Stomach smooth muscle (tissue), 2 donors: ENCODE data around the gene KIF22.

Experiments
- H3K27ac ChIP-seq: one replicate; pipeline ENCODE4 v1.7.0; 2013; ENCODE audit warnings: mild to moderate bottlenecking, low read length, inconsistent platforms
- H3K27me3 ChIP-seq, 2 donors: one replicate each; pipeline ENCODE4 v1.7.0; 2013; ENCODE audit warnings: low read length in 2 of 2; ENCODE audit not compliant: insufficient read depth in 2 of 2, control insufficient read depth in 1 of 2
- H3K36me3 ChIP-seq, 2 donors: one replicate each; pipeline ENCODE4 v1.7.0; 2013; ENCODE audit warnings: low read length in 2 of 2; ENCODE audit not compliant: control insufficient read depth in 2 of 2, insufficient read depth in 2 of 2
- H3K4me1 ChIP-seq: one replicate; pipeline ENCODE4 v1.7.0; 2013; ENCODE audit warnings: low read length; ENCODE audit not compliant: control insufficient read depth, insufficient read depth
- H3K4me3 ChIP-seq, 2 donors: one replicate each; pipeline ENCODE4 v1.7.0; 2013; ENCODE audit warnings: low read length in 2 of 2
- H3K9ac ChIP-seq, 2 donors: one replicate each; pipeline ENCODE4 v1.7.0; 2013; ENCODE audit warnings: low read length in 2 of 2, mild to moderate bottlenecking in 1 of 2
- H3K9me3 ChIP-seq, 2 donors: one replicate each; pipeline ENCODE4 v1.7.0; 2013; ENCODE audit warnings: low read length in 2 of 2; ENCODE audit not compliant: control insufficient read depth in 2 of 2
- donor health status: healthy.
- donor health status: Pancreatic carcinoma.

Gene KIF22

GRCh38 chr16:29804455-29805231, 14.1 kb downstream of the KIF22 start:
- Histone ChIP-seq H3K27ac (peak overlapping the region; percentile 97), H3K27me3 (no peaks in the 10 kb centered on the region), H3K9me3 (no peaks in the 10 kb centered on the region), H3K4me1 (peaks cover 41% of the 10 kb centered on the region), H3K9ac (peak overlapping the region; percentile 96 to 97), H3K36me3 (peaks cover 3% of the 10 kb centered on the region in 2 donors), H3K4me3 (peak overlapping the region; percentile 85 to 88)

- Histone ChIP-seq H3K4me1 (peaks cover 49% of the 10 kb centered on the region), H3K9ac (peak overlapping the region; percentile 96 to 97), H3K27ac (peak overlapping the region; percentile 97), H3K36me3 (peaks cover 0 to 2% of the 10 kb centered on the region in 2 donors), H3K4me3 (peak overlapping the region; percentile 85 to 88), H3K27me3 (no peaks in the 10 kb centered on the region), H3K9me3 (no peaks in the 10 kb centered on the region)
Measured at GRCh38 chr16:29805232-29806098, 14.9 kb downstream of the KIF22 start.

- Histone ChIP-seq H3K4me3 (peak within 1 kb of the TSS; percentile 54 to 88), H3K9me3 (no peaks in the 10 kb centered on the region), H3K36me3 (no peaks in the 10 kb centered on the region), H3K4me1 (peaks cover 56% of the 10 kb centered on the region), H3K9ac (peak within 1 kb of the TSS; percentile 67 to 73), H3K27ac (peak within 1 kb of the TSS; percentile 97), H3K27me3 (no peaks in the 10 kb centered on the region)
Measured at GRCh38 chr16:29806099-29806579, 15.6 kb downstream of the KIF22 start, which contains the start of gene MAZ. MAZ (plus strand) TSS chr16:29806529; CDS start chr16:29806702, 173 bp downstream.

GRCh38 chr16:29806641-29807425, 16.3 kb downstream of the KIF22 start:
- peak overlapping the region; percentile 54 to 74 for H3K4me3 ChIP-seq
- H3K27ac ChIP-seq = peak overlapping the region; percentile 92
- peak overlapping the region; percentile 67 to 68 for H3K9ac ChIP-seq
- H3K36me3 ChIP-seq = no peaks in the 10 kb centered on the region
- no peaks in the 10 kb centered on the region for H3K9me3 ChIP-seq
- peaks cover 63% of the 10 kb centered on the region for H3K4me1 ChIP-seq
- no peaks in the 10 kb centered on the region for H3K27me3 ChIP-seq

- H3K9ac ChIP-seq = peak overlapping the region; percentile 67 to 68
- H3K27ac ChIP-seq = peak overlapping the region; percentile 92
- H3K4me1 ChIP-seq = peaks cover 68% of the 10 kb centered on the region
Measured at GRCh38 chr16:29807426-29808218, 17.1 kb downstream of the KIF22 start.

GRCh38 chr16:29808219-29808900, 17.8 kb downstream of the KIF22 start:
- H3K9me3 ChIP-seq = no peaks in the 10 kb centered on the region
- no peaks in the 10 kb centered on the region for H3K36me3 ChIP-seq
- peak overlapping the region; percentile 54 to 74 for H3K4me3 ChIP-seq
- H3K4me1 ChIP-seq = peaks cover 75% of the 10 kb centered on the region
- peak overlapping the region; percentile 29 to 67 for H3K9ac ChIP-seq
- no peaks in the 10 kb centered on the region for H3K27me3 ChIP-seq
- peak overlapping the region; percentile 92 for H3K27ac ChIP-seq

More at GRCh38 chr16:29807426-29808218, 17.1 kb downstream of the KIF22 start:
- H3K4me3 ChIP-seq = peak overlapping the region; percentile 54 to 74
- no peaks in the 10 kb centered on the region for H3K27me3 ChIP-seq
- no peaks in the 10 kb centered on the region for H3K9me3 ChIP-seq
- H3K36me3 ChIP-seq = no peaks in the 10 kb centered on the region

GRCh38 chr16:29809031-29809747, 18.6 kb downstream of the KIF22 start:
- peak overlapping the region in 1 of 2 donors; percentile 9 for H3K9ac ChIP-seq

GRCh38 chr16:29809850-29810698, 19.5 kb downstream of the KIF22 start:
- peak overlapping the region; percentile 47 to 58 for H3K9ac ChIP-seq
- no peaks in the 10 kb centered on the region for H3K36me3 ChIP-seq
- no peaks in the 10 kb centered on the region for H3K9me3 ChIP-seq
- H3K4me1 ChIP-seq = peaks cover 77% of the 10 kb centered on the region
- no peaks in the 10 kb centered on the region for H3K27me3 ChIP-seq
- peak overlapping the region in 1 of 2 donors; percentile 29 for H3K4me3 ChIP-seq
- peak overlapping the region; percentile 92 for H3K27ac ChIP-seq

More at GRCh38 chr16:29809031-29809747, 18.6 kb downstream of the KIF22 start:
- H3K27ac ChIP-seq = peak overlapping the region; percentile 92
- no peaks in the 10 kb centered on the region for H3K9me3 ChIP-seq
- H3K4me1 ChIP-seq = peaks cover 76% of the 10 kb centered on the region
- H3K36me3 ChIP-seq = no peaks in the 10 kb centered on the region
- H3K4me3 ChIP-seq = peak overlapping the region; percentile 4 to 15
- no peaks in the 10 kb centered on the region for H3K27me3 ChIP-seq
